Measurements from ENCODE around the gene SGIP1.

- TF ChIP-seq CTCF (IDR thresholded peaks at IDR 0.05; ENCODE audit: low read length) (no peak), EZH2 (optimal IDR thresholded peaks at IDR 0.05; ENCODE audit: low read depth, low read length) (no peak)
These were observed 243.9 kb downstream of the SGIP1 start for GRCh38 chr1:66777831-66778230.
